Measurements from ENCODE around the gene CABLES1.

The CABLES1 gene

GRCh38 chr18:23135550-23136325 lies 453 bp downstream of the CABLES1 start:
- Histone ChIP-seq H3K4me2 (ENCODE audit: low read length) (peak overlapping the region; percentile 92), H3K27me3 (ENCODE audit: control insufficient read depth, insufficient read depth, low read length) (peaks cover 21% of the 10 kb centered on the region), H3K9ac (ENCODE audit: low read depth, low read length) (peak overlapping the region; percentile 74), H3K36me3 (ENCODE audit: insufficient read depth, low read length) (no peaks in the 10 kb centered on the region), H3K4me1 (ENCODE audit: control insufficient read depth, insufficient read depth, low read length) (peaks cover 7% of the 10 kb centered on the region), H3K9me3 (replicated peaks; ENCODE audit: low read length) (no peaks in the 10 kb centered on the region), H3K4me3 (ENCODE audit: low read length) (peak overlapping the region; percentile 76)

DNA sequence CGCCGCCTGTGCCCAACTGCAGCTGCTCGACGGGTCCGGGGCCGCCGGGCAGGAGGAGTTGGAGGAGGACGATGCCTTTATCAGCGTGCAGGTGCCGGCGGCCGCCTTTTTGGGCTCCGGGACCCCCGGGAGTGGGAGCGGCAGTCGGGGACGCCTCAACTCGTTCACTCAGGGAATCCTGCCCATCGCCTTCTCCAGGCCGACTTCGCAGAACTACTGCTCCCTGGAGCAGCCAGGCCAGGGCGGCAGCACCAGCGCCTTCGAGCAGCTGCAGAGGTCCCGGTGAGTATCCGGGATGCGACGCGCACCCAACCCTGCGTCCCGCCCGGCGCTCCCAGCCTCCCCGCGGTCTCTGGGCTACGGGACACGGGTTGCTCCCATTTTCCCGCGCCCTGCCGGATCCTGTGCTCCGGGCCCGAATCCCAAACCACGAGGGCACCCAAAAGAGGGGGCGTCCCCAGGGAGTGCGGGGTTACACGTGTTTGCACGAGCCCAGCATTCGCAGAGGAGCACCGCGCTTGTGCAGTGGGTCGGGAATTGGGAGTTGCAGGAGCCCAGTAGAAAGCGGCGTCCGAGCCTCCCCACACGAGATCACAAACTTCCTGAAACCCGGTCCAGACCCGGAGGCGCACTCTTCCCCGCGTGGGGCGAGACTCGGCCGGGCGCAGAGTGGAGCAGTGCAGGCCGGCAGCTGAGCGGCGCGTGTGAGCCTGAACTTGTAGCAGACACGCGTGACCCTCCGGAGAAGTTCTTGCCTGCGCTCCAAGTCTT lies 1.2 kb downstream of the CABLES1 start:
- peak overlapping the region; percentile 92 for H3K4me2 ChIP-seq (ENCODE audit: low read length)
- peak overlapping the region; percentile 76 for H3K4me3 ChIP-seq (ENCODE audit: low read length)
- H3K4me1 ChIP-seq (ENCODE audit: control insufficient read depth, insufficient read depth, low read length) = peaks cover 7% of the 10 kb centered on the region
- peak overlapping the region; percentile 74 for H3K9ac ChIP-seq (ENCODE audit: low read depth, low read length)
- no peaks in the 10 kb centered on the region for H3K36me3 ChIP-seq (ENCODE audit: insufficient read depth, low read length)
- no peaks in the 10 kb centered on the region for H3K9me3 ChIP-seq (replicated peaks; ENCODE audit: low read length)
- H3K27me3 ChIP-seq (ENCODE audit: control insufficient read depth, insufficient read depth, low read length) = peaks cover 21% of the 10 kb centered on the region

DNA sequence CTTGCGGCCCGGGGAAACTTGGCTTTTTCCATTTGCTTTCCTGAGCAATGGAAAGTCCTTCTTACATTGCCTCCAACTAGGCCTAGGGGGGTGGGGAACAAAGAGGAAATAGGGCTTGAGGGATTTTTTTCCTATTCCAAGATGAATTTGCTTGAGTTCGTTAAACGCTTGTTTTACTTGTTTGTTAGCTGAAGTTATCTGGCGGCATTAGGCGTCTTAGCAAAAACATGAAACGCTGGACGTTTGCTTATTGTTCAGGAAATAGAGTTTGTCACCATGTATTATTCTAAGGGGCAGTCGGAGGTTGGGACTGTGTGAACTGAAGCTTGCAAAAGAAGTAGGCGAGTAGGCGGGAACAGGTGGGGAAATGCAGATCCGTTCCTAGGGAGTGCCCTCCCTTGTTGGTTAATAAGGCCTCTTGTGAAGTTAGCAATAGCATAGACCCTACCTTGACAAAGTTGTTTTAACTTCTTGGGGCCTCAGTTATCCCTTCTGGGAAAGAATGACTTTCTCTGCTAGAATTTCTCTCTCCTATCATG lies 1.9 kb downstream of the CABLES1 start:
- peak overlapping the region; percentile 76 for H3K4me3 ChIP-seq (ENCODE audit: low read length)
- peaks cover 21% of the 10 kb centered on the region for H3K27me3 ChIP-seq (ENCODE audit: control insufficient read depth, insufficient read depth, low read length)
- peak overlapping the region; percentile 92 for H3K4me2 ChIP-seq (ENCODE audit: low read length)
- H3K9ac ChIP-seq (ENCODE audit: low read depth, low read length) = no peak overlapping the region
- no peaks in the 10 kb centered on the region for H3K9me3 ChIP-seq (replicated peaks; ENCODE audit: low read length)
- peaks cover 7% of the 10 kb centered on the region for H3K4me1 ChIP-seq (ENCODE audit: control insufficient read depth, insufficient read depth, low read length)
- H3K36me3 ChIP-seq (ENCODE audit: insufficient read depth, low read length) = no peaks in the 10 kb centered on the region

GRCh38 chr18:23137788-23138216 lies 2.5 kb downstream of the CABLES1 start:
- Histone ChIP-seq H3K4me2 (ENCODE audit: low read length) (no peak overlapping the region), H3K4me1 (ENCODE audit: control insufficient read depth, insufficient read depth, low read length) (peaks cover 13% of the 10 kb centered on the region), H3K9me3 (replicated peaks; ENCODE audit: low read length) (no peaks in the 10 kb centered on the region), H3K9ac (ENCODE audit: low read depth, low read length) (no peak overlapping the region), H3K4me3 (ENCODE audit: low read length) (no peak overlapping the region), H3K27me3 (ENCODE audit: control insufficient read depth, insufficient read depth, low read length) (peaks cover 21% of the 10 kb centered on the region), H3K36me3 (ENCODE audit: insufficient read depth, low read length) (no peaks in the 10 kb centered on the region)

- no peak overlapping the region for H3K4me3 ChIP-seq (ENCODE audit: low read length)
Measured at GRCh38 chr18:23138471-23138870, 3.2 kb downstream of the CABLES1 start.

GRCh38 chr18:23141104-23141999 lies 6.1 kb downstream of the CABLES1 start:
- H3K4me3 ChIP-seq (ENCODE audit: low read length) = no peak overlapping the region
- no peaks in the 10 kb centered on the region for H3K9me3 ChIP-seq (replicated peaks; ENCODE audit: low read length)
- H3K4me1 ChIP-seq (ENCODE audit: control insufficient read depth, insufficient read depth, low read length) = peaks cover 25% of the 10 kb centered on the region

More at GRCh38 chr18:23138471-23138870, 3.2 kb downstream of the CABLES1 start:
- Histone ChIP-seq H3K4me2 (ENCODE audit: low read length) (no peak overlapping the region), H3K9me3 (replicated peaks; ENCODE audit: low read length) (no peaks in the 10 kb centered on the region), H3K27me3 (ENCODE audit: control insufficient read depth, insufficient read depth, low read length) (peaks cover 21% of the 10 kb centered on the region), H3K4me1 (ENCODE audit: control insufficient read depth, insufficient read depth, low read length) (peaks cover 20% of the 10 kb centered on the region), H3K36me3 (ENCODE audit: insufficient read depth, low read length) (no peaks in the 10 kb centered on the region), H3K9ac (ENCODE audit: low read depth, low read length) (no peak overlapping the region)

GRCh38 chr18:23142251-23142929 lies 7.1 kb downstream of the CABLES1 start:
- no peaks in the 10 kb centered on the region for H3K36me3 ChIP-seq (ENCODE audit: insufficient read depth, low read length)
- no peak overlapping the region for H3K9ac ChIP-seq (ENCODE audit: low read depth, low read length)
- H3K4me1 ChIP-seq (ENCODE audit: control insufficient read depth, insufficient read depth, low read length) = peaks cover 20% of the 10 kb centered on the region
- no peak overlapping the region for H3K4me3 ChIP-seq (ENCODE audit: low read length)
- no peak overlapping the region for H3K4me2 ChIP-seq (ENCODE audit: low read length)
- H3K9me3 ChIP-seq (replicated peaks; ENCODE audit: low read length) = no peaks in the 10 kb centered on the region
- peaks cover 5% of the 10 kb centered on the region for H3K27me3 ChIP-seq (ENCODE audit: control insufficient read depth, insufficient read depth, low read length)

More at GRCh38 chr18:23141104-23141999, 6.1 kb downstream of the CABLES1 start:
- Histone ChIP-seq H3K4me2 (ENCODE audit: low read length) (no peak overlapping the region), H3K27me3 (ENCODE audit: control insufficient read depth, insufficient read depth, low read length) (peaks cover 14% of the 10 kb centered on the region), H3K36me3 (ENCODE audit: insufficient read depth, low read length) (no peaks in the 10 kb centered on the region), H3K9ac (ENCODE audit: low read depth, low read length) (no peak overlapping the region)

DNA sequence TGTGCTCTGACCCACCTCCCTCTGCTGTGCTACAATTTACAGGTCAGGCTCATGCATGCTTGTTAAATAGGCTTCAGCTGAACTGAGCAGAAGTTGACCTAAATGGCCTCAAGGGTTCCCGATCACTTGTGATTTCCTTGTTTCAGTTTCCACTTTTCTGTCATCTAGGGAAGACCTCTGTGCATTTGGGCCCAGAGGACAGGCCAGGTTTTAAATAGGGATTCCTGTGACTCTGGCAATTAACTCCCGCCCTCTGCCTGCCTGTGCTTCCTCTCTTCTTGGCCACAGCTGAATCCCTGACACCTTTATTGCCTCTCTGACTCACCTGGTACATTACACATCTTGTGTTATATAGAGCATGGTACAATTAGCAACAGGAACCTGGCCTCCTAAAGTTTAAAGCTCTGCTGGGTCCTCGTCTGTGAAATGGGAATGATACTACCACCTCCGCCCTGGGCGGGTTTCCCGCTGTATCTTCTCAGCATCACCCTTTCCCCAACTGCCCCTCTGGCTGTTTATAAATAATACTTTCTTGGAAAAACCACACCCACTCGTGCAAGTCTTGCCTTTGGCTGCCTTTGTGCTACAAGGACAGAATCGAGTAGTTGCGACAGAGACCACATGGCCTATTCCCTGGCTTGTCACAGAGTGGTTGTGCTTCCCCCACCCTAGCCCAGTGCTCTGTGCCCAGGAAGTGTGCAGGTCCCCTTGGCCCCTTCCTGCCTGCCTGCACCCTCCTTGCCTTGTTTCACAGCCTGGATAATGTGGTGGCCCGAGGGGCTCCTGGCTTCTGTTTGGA lies 7.9 kb downstream of the CABLES1 start:
- H3K36me3 ChIP-seq (ENCODE audit: insufficient read depth, low read length) = no peaks in the 10 kb centered on the region
- no peak overlapping the region for H3K4me2 ChIP-seq (ENCODE audit: low read length)
- H3K9me3 ChIP-seq (replicated peaks; ENCODE audit: low read length) = no peaks in the 10 kb centered on the region
- no peak overlapping the region for H3K4me3 ChIP-seq (ENCODE audit: low read length)
- no peaks in the 10 kb centered on the region for H3K27me3 ChIP-seq (ENCODE audit: control insufficient read depth, insufficient read depth, low read length)
- H3K9ac ChIP-seq (ENCODE audit: low read depth, low read length) = no peak overlapping the region
- H3K4me1 ChIP-seq (ENCODE audit: control insufficient read depth, insufficient read depth, low read length) = peaks cover 20% of the 10 kb centered on the region

DNA sequence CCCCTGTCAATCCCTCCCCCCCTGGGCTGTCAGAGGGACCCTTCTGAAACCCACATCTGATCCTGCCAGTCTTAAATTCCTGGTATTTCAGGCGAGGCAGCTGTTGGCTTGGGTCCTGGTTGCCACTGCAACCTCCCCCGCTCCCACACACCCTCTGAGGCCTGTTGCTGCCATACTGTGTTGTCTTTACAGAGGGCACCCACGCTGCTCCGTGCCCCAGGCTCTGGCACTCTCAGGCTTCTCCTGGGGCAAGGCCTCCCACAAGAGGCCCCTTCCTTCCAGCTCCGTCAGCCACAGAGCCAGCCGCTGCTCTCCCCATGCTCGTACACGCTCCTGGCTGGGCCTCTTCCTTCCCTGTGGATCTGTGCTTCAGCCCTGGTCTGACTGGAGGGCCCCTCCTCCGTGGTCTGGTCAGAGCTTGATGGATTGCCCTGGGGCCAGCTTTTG lies 8.6 kb downstream of the CABLES1 start:
- Histone ChIP-seq H3K4me1 (ENCODE audit: control insufficient read depth, insufficient read depth, low read length) (peaks cover 20% of the 10 kb centered on the region), H3K27me3 (ENCODE audit: control insufficient read depth, insufficient read depth, low read length) (no peaks in the 10 kb centered on the region), H3K9ac (ENCODE audit: low read depth, low read length) (peak overlapping the region; percentile 48), H3K36me3 (ENCODE audit: insufficient read depth, low read length) (no peaks in the 10 kb centered on the region), H3K9me3 (replicated peaks; ENCODE audit: low read length) (no peaks in the 10 kb centered on the region), H3K4me3 (ENCODE audit: low read length) (no peak overlapping the region), H3K4me2 (ENCODE audit: low read length) (no peak overlapping the region)

GRCh38 chr18:23144640-23145039 lies 9.4 kb downstream of the CABLES1 start:
- Histone ChIP-seq H3K4me3 (ENCODE audit: low read length) (no peak overlapping the region), H3K9ac (ENCODE audit: low read depth, low read length) (no peak overlapping the region), H3K9me3 (replicated peaks; ENCODE audit: low read length) (no peaks in the 10 kb centered on the region), H3K36me3 (ENCODE audit: insufficient read depth, low read length) (no peaks in the 10 kb centered on the region), H3K27me3 (ENCODE audit: control insufficient read depth, insufficient read depth, low read length) (no peaks in the 10 kb centered on the region), H3K4me2 (ENCODE audit: low read length) (no peak overlapping the region), H3K4me1 (ENCODE audit: control insufficient read depth, insufficient read depth, low read length) (peaks cover 20% of the 10 kb centered on the region)

Data from skeletal muscle satellite cell (primary cell).